Measurements from ENCODE around the gene ABLIM2. TPM values are rescaled to one million over a fixed set of nuclear protein-coding genes. Genes with fewer than 3 reads are reported as not detected.

ABLIM2 gene
- total and polyA plus RNA-seq, 2 of the 8 experiments (the other 6 are each of a cell fraction or from before 2014, with no cell fraction given): 2.8 to 3.0 TPM

- Histone ChIP-seq H2AFZ (ENCODE audit: low read length) (no peak overlapping the region), H3K23me2 (ENCODE audit: low read depth, low read length) (no peaks in the 10 kb centered on the region), H3K56ac (replicated peaks; ENCODE audit: insufficient read length, low read depth, low read length) (no peak overlapping the region), H3K4me3 (ENCODE audit: extremely low read depth in 1 of 4, insufficient read depth in 2 of 4, low read depth in 3 of 4, low read length in 4 of 4) (no peak overlapping the region), H3K9me3 (ENCODE audit: insufficient read depth in 2 of 2, low read depth in 1 of 2, low read length in 1 of 2) (no peaks in the 10 kb centered on the region), H3K79me1 (ENCODE audit: low read depth, low read length) (no peaks in the 10 kb centered on the region), H4K8ac (ENCODE audit: extremely low read depth, insufficient read depth, low read length) (no peak overlapping the region), H2BK12ac (ENCODE audit: low read depth, low read length) (no peak overlapping the region), H4K5ac (ENCODE audit: insufficient read length, low read depth, low read length) (no peak overlapping the region), H3K4me2 (ENCODE audit: insufficient read depth in 1 of 2, low read depth in 2 of 2, low read length in 2 of 2) (no peak overlapping the region), H4K91ac (replicated peaks; ENCODE audit: insufficient read length, low read length) (peak overlapping the region; percentile 0), H3K27ac (ENCODE audit: low read depth, low read length) (no peak overlapping the region), H4K20me1 (replicated peaks in 1 of 2; ENCODE audit: control insufficient read depth in 1 of 2, insufficient read depth in 2 of 2, low read length in 2 of 2) (no peaks in the 10 kb centered on the region), H3K4me1 (replicated peaks in 1 of 4; ENCODE audit: control insufficient read depth in 3 of 4, insufficient read depth in 4 of 4, low read length in 3 of 4) (peaks cover 3 to 10% (median 7%) of the 10 kb centered on the region in 4 experiments), H3K36me3 (ENCODE audit: control insufficient read depth in 2 of 4, insufficient read depth in 4 of 4, low read length in 3 of 4) (no peaks in the 10 kb centered on the region), H3K23ac (ENCODE audit: insufficient read length) (no peak overlapping the region), H3K79me2 (ENCODE audit: control insufficient read depth in 1 of 2, insufficient read depth in 2 of 2, low read length in 2 of 2) (no peaks in the 10 kb centered on the region), H2BK20ac (ENCODE audit: low read length) (no peak overlapping the region), H3K27me3 (replicated peaks in 1 of 4; ENCODE audit: control insufficient read depth in 3 of 4, extremely low read depth in 1 of 4, insufficient read depth in 3 of 4, low read length in 3 of 4) (no peaks in the 10 kb centered on the region), H2BK120ac (replicated peaks; ENCODE audit: low read depth, low read length) (no peak overlapping the region), H3K9ac (replicated peaks in 1 of 4; ENCODE audit: extremely low read depth in 1 of 4, low read depth in 3 of 4, low read length in 3 of 4) (no peak overlapping the region), H3K18ac (ENCODE audit: extremely low read depth, low read length) (no peak overlapping the region), H2BK15ac (ENCODE audit: low read length) (no peak overlapping the region), H2BK5ac (ENCODE audit: low read depth, low read length) (no peak overlapping the region), H3K4ac (replicated peaks; ENCODE audit: insufficient read length, low read depth, low read length) (no peak overlapping the region), H2AK5ac (ENCODE audit: low read depth, low read length) (no peak overlapping the region), H3K14ac (ENCODE audit: insufficient read length) (no peak overlapping the region)
- FAIRE-seq (no peak), DNase-seq (ENCODE audit: low read depth in 1 of 2, low spot score in 2 of 2) (no peak)
- POLR2A ChIA-PET (ENCODE audit: partially characterized antibody): interaction anchor here (0.6 kb wide), 1 partner anchor 814 kb away, joined by 4 read pairs; no protein-coding TSS in a partner anchor
- TF ChIP-seq RAD21 (IDR thresholded peaks at IDR 0.05 in 1 of 2, conservative IDR thresholded peaks at IDR 0.05 in 1 of 2; ENCODE audit: low read depth in 2 of 2, low read length in 2 of 2): peak; percentile 14 to 19; a peak in 2 of 4 replicates
- TF ChIP-seq SIN3A (conservative IDR thresholded peaks at IDR 0.05 in 1 of 2, IDR thresholded peaks at IDR 0.05 in 1 of 2; ENCODE audit: low read depth in 1 of 2, low read length in 2 of 2): no peak
- TF ChIP-seq CTCF (IDR thresholded peaks at IDR 0.05; ENCODE audit: control extremely low read depth in 1 of 3, insufficient read depth in 1 of 3, low read depth in 1 of 3, low read length in 3 of 3): peak in 2 of 3 experiments; percentile 3 to 22; a peak in 1 of 4 replicates
- WGBS, 2 experiments (ENCODE audit: extremely low coverage in 1 of 2, insufficient coverage in 1 of 2, insufficient read length in 1 of 2, insufficient replicate concordance in 2 of 2, low coverage in 1 of 2, low lambda C conversion rate in 2 of 2, missing lambda C conversion rate in 1 of 2): 67% methylated on average over 7 of the region's 7 CpGs; no CpG with 5 or more reads in 1 of the 2 experiments
- CTCF ChIA-PET (ENCODE audit: partially characterized antibody): interaction anchor here (0.5 to 4.3 kb wide), 12 partner anchors 9 to 154 kb away, joined by 3 to 28 read pairs (median 4); partner anchors contain the start of gene AFAP1
Observed at GRCh38 chr4:7959078-7959477, 199.5 kb downstream of the ABLIM2 start.

Measured in H1 (cell line).